Measurements from ENCODE around the gene POFUT2. TPM values are rescaled to one million over a fixed set of nuclear protein-coding genes. Genes with fewer than 3 reads are reported as not detected.

Gene POFUT2
- total RNA-seq, 1 experiment from 2014 or later = 18.6 TPM

- no peak for DNase-seq (ENCODE audit: extremely low read depth, low read depth)
Measured at GRCh38 chr21:45228656-45229240, 58.9 kb downstream of the POFUT2 start.

GRCh38 chr21:45228171-45228641 lies 59.5 kb downstream of the POFUT2 start:
- DNase-seq (ENCODE audit: extremely low read depth, low read depth) = peak; percentile 21

- no peak for DNase-seq (ENCODE audit: extremely low read depth, low read depth)
Measured at GRCh38 chr21:45227735-45228134, 60.0 kb downstream of the POFUT2 start.

- DNase-seq (ENCODE audit: extremely low read depth, low read depth) = no peak
Measured at GRCh38 chr21:45226540-45227326, 61.0 kb downstream of the POFUT2 start.

GRCh38 chr21:45225741-45226327 lies 61.9 kb downstream of the POFUT2 start:
- no peak for DNase-seq (ENCODE audit: extremely low read depth, low read depth)

GRCh38 chr21:45225041-45225740 lies 62.5 kb downstream of the POFUT2 start:
- no peak for DNase-seq (ENCODE audit: extremely low read depth, low read depth)

GRCh38 chr21:45224189-45224938 lies 63.3 kb downstream of the POFUT2 start:
- no peak for DNase-seq (ENCODE audit: extremely low read depth, low read depth)

GRCh38 chr21:45223236-45224185 lies 64.2 kb downstream of the POFUT2 start:
- no peak for DNase-seq (ENCODE audit: extremely low read depth, low read depth)

GRCh38 chr21:45222001-45222400 lies 65.7 kb downstream of the POFUT2 start:
- DNase-seq (ENCODE audit: extremely low read depth, low read depth) = no peak

- no peak for DNase-seq (ENCODE audit: extremely low read depth, low read depth)
Measured at GRCh38 chr21:45220714-45221490, 66.8 kb downstream of the POFUT2 start.

GRCh38 chr21:45220071-45220481 lies 67.6 kb downstream of the POFUT2 start:
- no peak for DNase-seq (ENCODE audit: extremely low read depth, low read depth)

GRCh38 chr21:45219517-45219916 lies 68.2 kb downstream of the POFUT2 start:
- no peak for DNase-seq (ENCODE audit: extremely low read depth, low read depth)

- DNase-seq (ENCODE audit: extremely low read depth, low read depth) = no peak
Measured at GRCh38 chr21:45217010-45217409, 70.7 kb downstream of the POFUT2 start.

- DNase-seq (ENCODE audit: extremely low read depth, low read depth) = no peak
Measured at GRCh38 chr21:45215213-45215612, 72.5 kb downstream of the POFUT2 start.
